ENCODE data around the gene HTR7.

The HTR7 gene

GRCh38 chr10:90732581-90732980, 125.3 kb downstream of the HTR7 start:
- DNase-seq, result no peak

GRCh38 chr10:90723416-90724068, 134.3 kb downstream of the HTR7 start:
- DNase-seq, result no peak

- DNase-seq, result no peak
These were observed 135.0 kb downstream of the HTR7 start for GRCh38 chr10:90722832-90723231.

GRCh38 chr10:90718182-90718581, 139.7 kb downstream of the HTR7 start:
- DNase-seq, result no peak

GRCh38 chr10:90712529-90712928, 145.3 kb downstream of the HTR7 start:
- no peak for DNase-seq

- DNase-seq, result no peak
These were observed 148.1 kb downstream of the HTR7 start for GRCh38 chr10:90709727-90710126.

GRCh38 chr10:90707657-90708056, 150.2 kb downstream of the HTR7 start:
- no peak for DNase-seq

GRCh38 chr10:90701428-90701827, 156.4 kb downstream of the HTR7 start:
- DNase-seq, result no peak

- no peak for DNase-seq
These were observed 161.7 kb downstream of the HTR7 start for GRCh38 chr10:90695915-90696676.
